ENCODE measurements around the gene STRA6.
"Not testable (repeated sequence)": the region's sequence is repeated elsewhere in the genome, so short reads cannot be mapped to it uniquely, and the experiment has no call there.

STRA6 gene

DNA sequence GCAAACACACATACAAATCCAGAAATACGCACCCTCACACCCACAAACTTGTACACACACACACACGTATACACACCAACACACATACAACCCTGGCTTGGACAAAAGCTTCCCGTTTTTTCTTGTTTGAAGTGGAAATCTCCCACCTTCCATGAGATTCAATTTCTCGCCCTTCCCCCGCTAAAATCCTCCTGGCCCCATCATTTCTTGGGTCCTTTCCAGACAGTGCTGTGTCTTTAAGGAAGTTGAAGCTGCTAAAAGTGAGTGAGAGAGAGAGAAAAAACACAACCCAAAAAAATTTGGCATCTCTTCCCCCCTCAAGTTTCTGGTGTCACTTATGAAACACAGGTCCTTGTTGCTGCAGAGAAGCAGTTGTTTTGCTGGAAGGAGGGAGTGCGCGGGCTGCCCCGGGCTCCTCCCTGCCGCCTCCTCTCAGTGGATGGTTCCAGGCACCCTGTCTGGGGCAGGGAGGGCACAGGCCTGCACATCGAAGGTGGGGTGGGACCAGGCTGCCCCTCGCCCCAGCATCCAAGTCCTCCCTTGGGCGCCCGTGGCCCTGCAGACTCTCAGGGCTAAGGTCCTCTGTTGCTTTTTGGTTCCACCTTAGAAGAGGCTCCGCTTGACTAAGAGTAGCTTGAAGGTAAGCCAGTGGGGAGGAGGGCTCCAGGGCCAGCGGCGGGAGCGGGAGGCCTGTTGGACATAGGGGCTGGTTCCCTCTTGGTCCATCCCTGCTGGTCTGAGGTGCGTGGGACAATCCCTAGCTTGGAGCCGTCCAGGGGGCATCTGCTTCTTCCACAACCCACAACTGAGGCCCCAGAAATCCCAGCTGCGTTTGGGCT, 29.0 kb downstream of the STRA6 start, which contains the start of gene ISLR:
Gene ISLR, plus strand, starts transcription at position 331 of the 839 bp plus-strand sequence. CDS start 1,149 bp downstream, outside the sequence.
- intact Hi-C loops (cut with DNase I), result no loop called here
- DNase-seq, result peak in 5 of 42 donors; percentile 7 to 36 (median 14)

DNA sequence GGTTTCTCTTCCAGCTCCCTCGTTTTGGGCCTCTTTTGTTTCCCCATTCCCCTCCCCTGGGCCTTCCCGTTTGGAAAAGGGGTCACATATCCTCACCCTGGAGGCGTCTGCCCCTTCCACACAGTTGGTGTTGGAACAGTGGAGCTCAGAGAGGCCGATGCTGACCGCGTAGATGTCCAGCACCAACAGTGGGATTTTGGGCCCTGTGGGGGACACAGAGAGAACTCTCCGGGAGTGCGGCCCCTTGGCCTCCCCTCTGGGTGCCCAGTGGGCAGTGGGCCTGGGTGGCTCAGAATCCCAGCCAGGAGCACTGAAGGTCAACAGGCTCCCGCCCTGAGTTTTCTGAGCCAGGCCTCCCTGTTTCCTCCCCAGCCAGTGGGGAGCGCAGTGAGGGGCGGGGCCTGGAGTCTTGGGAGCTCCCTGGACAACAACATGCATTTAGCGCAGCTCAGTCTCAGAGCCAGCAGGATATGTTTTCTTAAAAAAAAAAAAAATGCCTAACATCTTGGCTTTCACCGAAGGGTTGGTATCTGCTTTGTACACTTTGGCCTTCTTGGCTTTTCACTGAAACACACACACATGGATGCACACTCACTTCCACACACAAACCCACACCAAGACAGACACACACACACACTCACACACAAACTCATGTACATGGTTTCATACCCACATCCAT, 29.7 kb downstream of the STRA6 start:
- peak in 7 of 42 donors; percentile 7 to 37 (median 10) for DNase-seq
- intact Hi-C loops (cut with DNase I), result no loop called here

DNA sequence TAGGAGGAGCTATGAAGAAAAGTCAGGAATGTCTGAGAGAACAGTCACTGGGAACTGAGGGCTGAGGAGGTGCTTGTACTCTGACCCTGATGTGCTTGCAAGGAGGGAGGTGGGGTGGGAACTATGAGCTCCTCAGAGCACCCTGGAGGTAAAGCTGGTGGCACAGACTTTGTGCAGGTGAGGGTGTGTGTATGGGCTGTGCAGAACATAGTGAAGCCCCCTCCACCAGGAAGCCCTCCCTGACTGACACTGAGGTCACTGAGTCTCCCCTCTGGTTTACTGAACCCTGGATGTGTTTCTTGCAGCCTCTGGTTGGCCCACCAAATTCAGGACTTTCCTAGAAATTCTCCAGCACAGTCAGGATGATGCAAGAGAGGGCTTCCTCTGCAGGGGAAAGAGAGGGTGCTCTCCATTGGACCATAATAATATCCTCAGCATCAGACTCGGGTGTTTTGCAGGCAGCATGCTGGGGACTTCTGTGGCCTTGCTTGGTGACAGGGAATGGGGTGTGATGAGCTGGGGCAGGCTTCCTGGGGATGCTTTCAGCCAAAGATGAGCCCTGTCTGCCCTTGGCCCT, 30.5 kb downstream of the STRA6 start:
- DNase-seq, result peak in 6 of 42 donors; percentile 3 to 16 (median 6)
- intact Hi-C loops (cut with DNase I), result no loop called here

DNA sequence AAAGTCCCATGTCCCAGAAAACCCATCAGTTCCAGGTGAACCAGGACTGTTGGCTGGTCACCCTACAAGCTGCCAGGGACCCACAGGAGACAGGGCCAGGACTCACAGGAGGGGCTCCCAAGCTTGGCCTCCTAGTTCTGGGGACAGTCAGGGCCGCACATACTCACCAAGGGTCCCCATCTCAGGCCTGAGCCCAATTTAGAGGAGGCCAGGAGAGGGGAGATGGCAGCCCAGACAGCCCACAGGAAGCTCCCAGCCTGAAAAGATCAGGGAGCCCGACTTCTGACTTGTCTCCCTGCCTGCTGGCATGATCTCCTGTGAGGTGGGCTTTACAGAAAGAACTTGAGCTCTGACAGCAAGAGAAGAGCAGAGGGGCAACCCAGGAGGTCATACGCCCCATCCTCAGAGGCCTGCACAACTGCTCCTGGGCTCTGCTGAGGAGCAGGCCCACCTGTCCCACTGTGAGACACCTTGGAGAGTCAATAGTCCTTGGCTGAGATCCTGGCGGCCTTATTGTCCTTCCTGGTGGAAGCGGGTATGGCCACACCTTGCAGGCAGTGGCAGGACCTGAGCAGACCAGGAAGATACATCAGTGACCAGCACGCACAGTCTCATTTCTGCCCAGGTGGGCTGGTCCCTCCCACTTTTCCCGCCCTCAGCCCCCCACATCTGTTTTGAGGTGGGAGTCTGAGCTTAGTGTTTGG, 31.6 kb downstream of the STRA6 start:
- peak in 4 of 42 donors; percentile 8 to 27 (median 15) for DNase-seq
- intact Hi-C loops (cut with DNase I), result no loop called here

DNA sequence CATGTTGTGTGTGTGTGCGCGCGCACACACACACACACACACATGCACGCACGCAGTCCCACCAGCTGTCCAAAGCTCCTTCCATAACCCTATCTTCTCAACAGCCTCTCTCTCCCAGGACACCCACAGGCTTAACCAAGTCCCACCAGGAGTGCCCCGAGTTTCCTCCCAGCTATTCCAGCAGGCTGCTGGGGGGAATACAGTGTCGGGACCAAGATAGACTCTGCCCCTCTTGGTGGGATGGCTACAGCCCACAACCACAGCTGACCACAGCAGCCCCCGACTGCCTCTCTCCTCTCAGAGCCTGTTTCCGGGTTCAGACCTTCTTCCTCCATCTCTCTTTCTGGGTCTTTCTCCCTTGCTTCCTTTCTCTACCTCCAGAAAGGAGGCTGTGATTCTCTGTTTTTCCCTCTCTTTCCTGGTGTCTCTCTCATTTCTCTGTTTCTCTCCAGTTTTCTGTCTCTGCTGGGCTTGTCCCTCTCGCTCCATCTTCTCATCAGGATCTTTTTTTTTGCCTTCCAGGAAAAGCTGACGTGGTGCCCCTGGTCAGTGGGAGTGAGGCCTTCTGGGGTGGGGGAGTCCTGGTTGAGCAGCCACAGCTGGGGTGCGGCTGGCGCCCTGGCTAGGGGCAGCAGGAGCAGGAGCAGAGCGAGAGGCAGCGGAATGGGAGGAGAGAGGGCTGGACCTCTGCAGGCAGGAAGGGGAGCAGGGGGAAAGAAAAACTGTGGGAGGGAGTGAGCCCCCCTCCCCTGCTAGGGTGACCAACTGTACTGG, 32.3 kb downstream of the STRA6 start:
- peak in 5 of 42 donors; percentile 3 to 32 (median 16) for DNase-seq
- intact Hi-C loops (cut with DNase I), result no loop called here

DNA sequence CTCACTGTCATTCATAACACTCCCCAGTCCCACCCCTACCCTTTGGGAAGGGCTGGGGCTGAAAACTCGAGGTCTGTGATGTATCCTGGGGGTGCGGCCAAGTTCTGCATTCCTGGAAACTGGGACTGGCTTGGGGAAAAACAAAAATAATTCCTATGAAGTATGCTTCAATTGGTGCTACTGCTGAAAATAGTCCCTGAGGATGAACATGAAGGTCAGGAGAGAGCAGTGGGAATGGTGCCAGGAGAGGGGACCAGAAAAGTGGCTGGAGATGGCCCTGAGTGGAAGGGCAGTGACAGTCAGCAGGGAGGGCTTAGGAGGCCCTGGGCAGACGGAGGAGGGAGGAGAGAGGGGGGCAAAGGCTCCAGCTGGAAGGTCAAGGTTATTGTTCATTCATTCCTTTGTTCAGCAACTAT, 33.9 kb downstream of the STRA6 start:
- DNase-seq, result peak in 4 of 42 donors; percentile 3 to 27 (median 20)
- intact Hi-C loops (cut with DNase I), result no loop called here

DNA sequence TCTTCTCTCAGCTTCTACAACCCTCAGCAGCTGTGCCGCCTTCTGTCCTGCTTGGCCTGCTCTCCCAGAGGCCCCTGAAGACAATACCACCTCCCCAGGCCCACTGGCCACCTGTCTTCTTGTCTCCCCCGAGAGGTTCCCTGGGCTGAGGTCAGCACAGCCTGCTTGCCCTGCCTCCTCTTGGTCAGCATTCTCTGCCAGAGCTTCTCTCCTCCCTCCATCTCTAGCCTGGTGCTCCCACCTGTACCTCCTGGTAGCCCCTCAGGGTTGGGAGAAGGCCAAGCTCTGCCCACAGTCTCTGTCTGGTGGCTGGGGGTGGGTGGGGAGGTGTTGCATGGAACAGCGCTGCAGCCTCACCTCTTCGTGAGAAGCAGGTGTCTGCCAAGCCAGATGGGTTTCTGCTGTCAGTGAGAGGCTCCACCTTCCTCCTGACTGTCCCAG, 34.7 kb downstream of the STRA6 start:
- peak in 3 of 42 donors; percentile 10 to 30 (median 15) for DNase-seq
- intact Hi-C loops (cut with DNase I), result no loop called here

DNA sequence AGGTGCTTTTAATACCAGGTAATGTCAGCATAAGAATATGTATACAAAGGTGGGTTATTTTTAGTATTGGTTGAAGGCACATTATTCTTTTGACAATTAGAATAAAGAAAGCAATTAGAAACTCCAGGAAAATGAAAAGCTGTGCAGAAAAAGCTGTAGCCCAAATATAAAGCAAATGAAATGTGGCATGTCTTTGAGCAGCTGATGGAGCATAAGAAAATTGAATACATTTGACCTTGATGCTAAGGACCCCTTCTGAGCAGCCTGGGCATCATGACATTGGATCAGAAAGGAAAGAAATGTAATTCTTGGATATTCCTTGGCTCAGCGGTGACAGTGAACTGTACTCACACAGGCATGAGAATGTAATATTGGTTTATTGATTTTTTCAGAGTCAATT, 37.1 kb downstream of the STRA6 start:
- intact Hi-C loops (cut with DNase I), result no loop called here
- DNase-seq, result no peak

DNA sequence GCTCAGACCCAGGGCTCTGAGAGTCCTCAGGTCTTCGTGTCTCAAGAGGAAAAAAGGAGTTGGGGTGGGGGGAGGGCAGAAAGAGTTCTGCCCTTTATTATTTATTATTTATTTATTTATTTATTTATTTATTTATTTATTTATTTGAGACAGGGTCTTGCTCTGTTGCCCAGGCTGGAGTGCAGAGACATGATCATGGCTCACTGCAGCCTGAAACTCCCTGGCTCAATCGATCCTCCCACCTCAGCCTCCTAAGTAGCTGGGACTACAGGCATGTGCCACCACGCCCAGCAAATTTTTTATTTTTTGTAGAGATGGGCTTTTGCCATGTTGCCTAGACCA, 40.4 kb downstream of the STRA6 start:
- intact Hi-C loops (cut with DNase I); DNase-seq: not testable (repeated sequence)

DNA sequence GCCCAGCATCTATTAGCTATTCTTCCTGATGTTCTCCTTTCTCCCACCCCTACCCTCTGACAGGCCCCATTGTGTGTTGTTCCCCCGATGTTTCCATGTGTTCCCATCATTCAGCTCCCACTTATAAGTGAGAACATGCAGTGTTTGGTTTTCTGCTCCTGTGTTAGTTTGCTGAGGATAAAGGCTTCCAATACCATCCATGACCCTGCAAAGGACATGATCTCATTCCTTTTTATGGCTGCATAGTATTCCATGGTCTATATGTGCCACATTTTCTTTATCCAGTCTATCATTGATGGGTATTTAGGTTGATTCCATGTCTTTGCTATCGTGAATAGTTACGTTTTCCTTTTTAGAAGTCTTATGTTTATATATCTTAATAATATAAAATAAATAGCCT, 42.2 kb downstream of the STRA6 start:
- DNase-seq; intact Hi-C loops (cut with DNase I): not testable (repeated sequence)

DNA sequence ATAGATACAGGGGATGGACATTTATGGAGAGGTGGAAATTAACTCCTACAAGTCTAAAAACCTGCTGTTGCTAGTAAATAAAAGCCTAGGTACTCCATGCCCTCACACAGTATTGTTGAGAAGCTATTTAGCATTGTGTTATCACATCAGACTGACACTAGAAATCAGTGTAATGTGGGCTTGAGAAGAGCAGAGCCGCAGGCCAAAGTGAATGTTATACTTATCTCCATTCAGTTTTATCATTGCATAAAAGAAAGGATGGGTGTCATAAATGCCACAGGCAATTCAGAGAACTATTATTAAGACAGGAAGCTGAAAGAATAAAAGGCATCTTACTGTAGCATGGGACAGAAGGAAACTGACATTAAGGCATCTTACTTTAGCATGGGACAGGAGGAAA, 42.8 kb downstream of the STRA6 start:
- DNase-seq, result no peak
- intact Hi-C loops (cut with DNase I), result no loop called here

DNA sequence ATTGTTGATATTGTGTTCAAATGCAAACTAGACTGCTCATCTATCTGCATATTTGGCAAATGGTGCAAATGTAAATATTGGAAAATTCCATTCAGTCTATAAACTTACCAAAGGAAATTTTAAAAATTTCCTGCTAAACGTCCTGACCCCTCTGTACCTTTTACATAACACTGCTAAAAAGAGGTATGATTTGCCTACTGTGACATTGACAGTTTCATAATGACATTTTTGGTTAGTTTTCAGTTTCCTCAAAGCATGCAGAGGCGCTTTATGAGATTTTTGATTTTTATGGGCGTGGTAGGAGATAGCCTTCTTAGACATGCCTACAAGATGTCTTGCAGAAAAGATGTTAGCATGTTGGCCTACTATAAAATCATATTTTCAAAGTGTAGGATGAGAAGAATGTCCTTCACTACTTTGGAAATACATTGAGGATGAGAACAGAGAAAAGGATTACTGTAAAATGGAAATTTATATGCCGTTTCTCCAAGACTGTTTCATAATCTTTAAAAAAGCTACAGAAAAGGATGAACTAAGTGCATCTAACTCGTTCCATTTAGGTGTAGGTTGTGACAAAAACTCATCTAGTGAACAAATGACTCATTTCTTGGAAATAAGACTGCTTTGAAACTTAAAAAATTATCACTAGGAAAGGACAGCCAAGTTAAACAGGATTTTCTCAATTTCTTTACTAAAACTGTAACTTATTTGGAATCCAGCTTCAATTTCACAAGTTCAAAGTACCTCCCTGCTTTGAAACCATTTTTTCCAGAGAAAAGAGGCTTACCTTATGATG, 43.5 kb downstream of the STRA6 start:
- intact Hi-C loops (cut with DNase I), result no loop called here
- no peak for DNase-seq

DNA sequence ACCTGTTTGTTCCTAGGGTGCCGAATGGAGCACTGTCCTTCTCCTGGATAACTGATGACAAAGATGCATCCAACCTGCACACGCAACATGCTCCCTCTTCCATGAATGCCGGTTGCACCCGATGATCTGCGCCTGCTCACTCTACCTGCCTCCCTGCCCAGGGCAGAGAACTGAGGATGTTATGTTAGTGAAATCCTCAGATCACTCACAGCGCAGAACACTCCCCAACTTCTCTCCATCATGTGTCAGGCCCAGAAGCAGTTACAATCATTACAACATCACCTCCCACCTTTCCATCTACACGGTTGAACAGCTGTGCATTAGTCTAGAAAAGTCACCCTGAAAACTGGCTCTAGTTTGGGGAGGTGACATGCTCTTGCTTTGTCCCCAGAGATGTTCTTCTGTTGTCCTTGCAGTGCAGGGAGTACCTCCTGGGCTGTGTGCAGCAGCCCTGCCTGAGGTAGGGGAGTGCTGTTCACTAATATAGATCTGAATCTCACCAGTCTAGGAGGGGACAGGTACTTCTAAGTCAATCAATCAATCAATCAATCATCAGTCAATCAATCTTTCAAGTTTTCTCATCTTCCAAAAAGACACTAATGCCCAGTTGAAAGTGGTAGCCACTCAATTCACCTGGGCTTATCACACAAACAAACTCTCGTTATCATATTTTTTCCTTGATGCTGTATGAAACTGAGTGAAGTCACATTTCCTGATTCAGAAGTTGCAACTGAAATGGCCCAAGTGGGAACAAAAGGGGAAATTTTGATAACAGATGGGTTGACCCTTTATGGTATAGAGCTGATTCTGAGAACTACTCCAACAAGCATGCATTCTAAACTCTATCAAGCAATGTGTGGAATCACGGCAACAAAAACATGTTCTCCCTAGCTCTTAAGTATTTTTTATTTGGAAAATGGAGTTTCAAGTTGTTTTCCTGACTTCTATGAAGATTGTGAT, 44.4 kb downstream of the STRA6 start:
- intact Hi-C loops (cut with DNase I), result no loop called here
- DNase-seq, result peak in 41 of 42 donors; percentile 29 to 88 (median 68)

DNA sequence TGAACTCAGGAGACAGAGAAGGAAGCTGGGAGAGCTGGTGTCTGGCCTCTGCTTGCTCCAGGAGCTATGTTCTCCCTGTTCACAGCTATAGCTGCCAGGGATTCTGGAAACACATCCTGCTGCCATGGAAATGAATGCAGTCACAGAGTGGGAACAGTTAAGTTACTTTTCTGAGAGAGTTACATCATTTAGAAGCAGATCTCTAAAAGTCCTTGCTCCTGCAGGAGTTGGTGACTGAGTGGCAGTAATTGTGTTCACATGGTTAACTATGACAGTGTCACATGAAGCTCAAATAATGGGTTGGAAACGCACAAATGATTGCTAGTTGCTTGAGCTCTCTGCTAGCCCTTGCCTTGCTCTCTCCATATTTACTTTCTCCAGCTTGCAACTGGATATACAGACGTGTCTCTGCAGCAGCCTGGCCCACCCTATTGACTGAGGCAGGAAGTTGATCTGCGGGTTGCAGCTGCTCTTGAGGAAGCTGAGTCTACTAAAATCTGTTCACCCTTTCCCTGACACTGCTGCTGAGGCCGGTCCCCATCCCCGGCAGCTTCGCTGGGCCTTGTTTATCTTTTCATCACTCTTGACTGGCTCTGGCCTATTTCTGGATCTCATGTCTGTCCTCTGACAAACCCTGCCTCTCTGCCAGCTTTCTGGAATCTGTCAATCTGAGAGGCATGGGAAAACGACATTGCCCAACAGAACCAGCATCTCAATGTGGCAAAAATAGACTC, 45.7 kb downstream of the STRA6 start:
- peak in 17 of 42 donors; percentile 21 to 70 (median 47) for DNase-seq
- intact Hi-C loops (cut with DNase I), result no loop called here

DNA sequence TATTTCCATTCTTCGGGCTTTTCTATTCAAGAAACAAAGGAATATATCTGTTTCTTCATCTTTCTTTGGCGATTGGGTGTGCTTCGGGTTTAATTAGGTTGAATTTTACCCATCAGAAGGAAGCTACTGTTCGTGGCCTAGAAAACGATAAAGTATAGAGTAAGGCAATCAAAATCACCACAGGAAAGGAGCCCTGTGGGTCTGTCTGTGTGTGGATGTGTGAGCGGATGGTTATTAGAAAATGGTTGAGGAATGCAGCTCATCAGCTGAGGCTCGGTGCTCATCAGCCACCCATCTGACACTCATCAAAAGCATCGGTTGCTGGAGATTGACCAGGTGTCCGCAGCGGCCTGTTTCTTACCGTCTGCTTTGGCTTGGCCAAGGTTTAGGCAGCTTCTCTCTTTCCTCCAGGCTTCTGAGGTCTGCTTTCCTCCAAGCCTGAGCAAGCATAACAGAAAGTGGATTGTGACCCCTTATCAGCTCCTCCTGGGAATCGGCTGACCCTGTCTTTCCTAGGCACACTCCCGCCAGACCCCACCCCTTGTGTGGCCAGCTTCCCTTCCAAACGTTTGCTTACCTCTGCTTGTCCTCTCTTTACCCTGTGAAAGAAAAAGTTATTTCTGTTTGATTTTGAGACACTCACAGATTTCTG, 46.7 kb downstream of the STRA6 start:
- no peak for DNase-seq

More for the DNA sequence above, 46.7 kb downstream of the STRA6 start:
- intact Hi-C loops (cut with DNase I), result no loop called here

Data from head of caudate nucleus (tissue), 42 donors.